B cell (primary cell): Measurements from ENCODE around the gene ALDH4A1.

Experiments used
- EZH2 ChIP-seq: IDR thresholded peaks from 2 replicates; pipeline ENCODE4 v1.6.1; 2012; ENCODE audit warnings: borderline replicate concordance, low read depth, mild to moderate bottlenecking, moderate library complexity, low read length; ENCODE audit not compliant: insufficient read depth, poor library complexity, severe bottlenecking
- TF ChIP-seq, protein P1 (sequence below): fragments of 200-600 bp; IDR thresholded peaks from one replicate; pipeline ENCODE4 v1.8.0; 2022; ENCODE audit warnings: antibody characterized with exemption, mild to moderate bottlenecking

- TF ChIP-seq, protein P1, sequence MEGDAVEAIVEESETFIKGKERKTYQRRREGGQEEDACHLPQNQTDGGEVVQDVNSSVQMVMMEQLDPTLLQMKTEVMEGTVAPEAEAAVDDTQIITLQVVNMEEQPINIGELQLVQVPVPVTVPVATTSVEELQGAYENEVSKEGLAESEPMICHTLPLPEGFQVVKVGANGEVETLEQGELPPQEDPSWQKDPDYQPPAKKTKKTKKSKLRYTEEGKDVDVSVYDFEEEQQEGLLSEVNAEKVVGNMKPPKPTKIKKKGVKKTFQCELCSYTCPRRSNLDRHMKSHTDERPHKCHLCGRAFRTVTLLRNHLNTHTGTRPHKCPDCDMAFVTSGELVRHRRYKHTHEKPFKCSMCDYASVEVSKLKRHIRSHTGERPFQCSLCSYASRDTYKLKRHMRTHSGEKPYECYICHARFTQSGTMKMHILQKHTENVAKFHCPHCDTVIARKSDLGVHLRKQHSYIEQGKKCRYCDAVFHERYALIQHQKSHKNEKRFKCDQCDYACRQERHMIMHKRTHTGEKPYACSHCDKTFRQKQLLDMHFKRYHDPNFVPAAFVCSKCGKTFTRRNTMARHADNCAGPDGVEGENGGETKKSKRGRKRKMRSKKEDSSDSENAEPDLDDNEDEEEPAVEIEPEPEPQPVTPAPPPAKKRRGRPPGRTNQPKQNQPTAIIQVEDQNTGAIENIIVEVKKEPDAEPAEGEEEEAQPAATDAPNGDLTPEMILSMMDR = peak; percentile 89
- TF ChIP-seq EZH2 = no peak
These were observed 10.9 kb upstream of the ALDH4A1 start for GRCh38 chr1:18913065-18913835.
